HepG2 (cell line): ENCODE data around the gene TALDO1. TPM values are rescaled to one million over a fixed set of nuclear protein-coding genes. Genes with fewer than 3 reads are reported as not detected.

ENCODE experiments used
- AKAP8 ChIP-seq: sonication (generic); formaldehyde crosslinking; IDR thresholded peaks from 2 replicates; pipeline ENCODE4 v1.5.1; 2020; ENCODE audit warnings: mild to moderate bottlenecking, missing genetic modification reagents
- ESRRA ChIP-seq: sonication (generic); formaldehyde crosslinking; IDR thresholded peaks from 2 replicates; pipeline ENCODE4 v1.5.1; 2020; ENCODE audit warnings: mild to moderate bottlenecking, low read depth, missing genetic modification reagents
- HNF4G ChIP-seq, 2 experiments: sonication (generic) in 1 of 2; formaldehyde crosslinking in 1 of 2; IDR thresholded peaks; 2 replicates each; pipeline versions ENCODE4 v1.4.0 to v1.6.1; 2011 to 2020; ENCODE audit warnings: borderline replicate concordance in 2 of 2, low read depth in 2 of 2, mild to moderate bottlenecking in 2 of 2, low read length in 1 of 2, missing genetic modification reagents in 1 of 2, moderate library complexity in 1 of 2
- HNRNPL ChIP-seq: fragments of 200-400 bp; formaldehyde crosslinking; IDR thresholded peaks from 2 replicates; pipeline ENCODE4 v1.6.1; 2017; ENCODE audit warnings: mild to moderate bottlenecking, low read depth, low read length
- LCORL ChIP-seq, 2 experiments: fragments of 450-650 bp in 1 of 2; sonication (generic) in 1 of 2; formaldehyde crosslinking in 1 of 2; IDR thresholded peaks; 2 replicates each; pipeline versions ENCODE4 v1.5.0 to v1.6.1; 2017 to 2020; ENCODE audit warnings: antibody characterized with exemption in 1 of 2, missing genetic modification reagents in 1 of 2
- MTA1 ChIP-seq: sonication (generic); formaldehyde crosslinking; IDR thresholded peaks from 2 replicates; pipeline ENCODE4 v1.4.0; 2020; ENCODE audit warnings: missing genetic modification reagents, mild to moderate bottlenecking, borderline replicate concordance
- NR2C2 ChIP-seq: sonication (generic); formaldehyde crosslinking; IDR thresholded peaks from 2 replicates; pipeline ENCODE4 v1.4.0; 2020; ENCODE audit warnings: missing genetic modification reagents, mild to moderate bottlenecking, moderate library complexity, borderline replicate concordance
- NR2F2 ChIP-seq: IDR thresholded peaks from 2 replicates; pipeline ENCODE4 v1.6.1; 2012; ENCODE audit warnings: low read depth, inconsistent platforms, borderline replicate concordance
- PHF20 ChIP-seq: sonication (generic); formaldehyde crosslinking; IDR thresholded peaks from 2 replicates; pipeline ENCODE4 v1.5.0; 2020; ENCODE audit warnings: mild to moderate bottlenecking, missing genetic modification reagents
- SNAPC4 ChIP-seq: sonication (generic); formaldehyde crosslinking; IDR thresholded peaks from 2 replicates; pipeline ENCODE4 v1.4.0; 2020; ENCODE audit warnings: mild to moderate bottlenecking, missing genetic modification reagents
- ZC3H13 ChIP-seq: sonication (generic); formaldehyde crosslinking; IDR thresholded peaks from 2 replicates; pipeline ENCODE4 v1.8.1; 2023; ENCODE audit warnings: mild to moderate bottlenecking, missing genetic modification reagents, moderate library complexity
- ZFP36 ChIP-seq: fragments of 150-350 bp; IDR thresholded peaks from 2 replicates; pipeline ENCODE4 v1.6.1; 2018; ENCODE audit warnings: borderline replicate concordance, low read length, low read depth; ENCODE audit not compliant: partially characterized antibody
- ZNF205 ChIP-seq: IDR thresholded peaks from 2 replicates; pipeline ENCODE4 v1.6.1; 2018; ENCODE audit warnings: missing biosample characterization, missing genetic modification reagents
- ZNF224 ChIP-seq: sonication (generic); formaldehyde crosslinking; IDR thresholded peaks from 2 replicates; pipeline ENCODE4 v1.5.0; 2020; ENCODE audit warnings: mild to moderate bottlenecking, missing genetic modification reagents
- ZNF235 ChIP-seq: sonication (generic); formaldehyde crosslinking; IDR thresholded peaks from 2 replicates; pipeline ENCODE4 v1.8.1; 2023; ENCODE audit warnings: mild to moderate bottlenecking, missing genetic modification reagents, borderline replicate concordance
- ZNF431 ChIP-seq: sonication (generic); formaldehyde crosslinking; IDR thresholded peaks from 2 replicates; pipeline ENCODE4 v1.9.0; 2022; ENCODE audit warnings: missing genetic modification reagents, low read depth, mild to moderate bottlenecking, borderline replicate concordance
- polyA plus RNA-seq, 8 experiments: library from polyadenylated mRNA; depleted of rRNA in 3 of 8; stranded (reverse) in 7 of 8; unstranded in 1 of 8; fragments of >200 nt; fragmentation: Illumina TruSeq in 4 of 8; extraction: Trizol in 4 of 8; gene quantifications; 2 replicates each; pipeline versions ENCODE4 v1.2.1 to v1.2.3, GENCODE V29; 2011 to 2016; ENCODE audit warnings: low read depth in 4 of 8, missing spikeins in 1 of 8, mixed read lengths in 1 of 8; ENCODE audit not compliant: insufficient read depth in 1 of 8
- total RNA-seq, 5 experiments: library from RNA; depleted of rRNA; stranded (reverse); fragments of >200 nt; fragmentation: Illumina TruSeq; extraction: Trizol; gene quantifications; 2 replicates each; pipeline ENCODE4 v1.2.3, GENCODE V29; 2016; ENCODE audit warnings: low read depth in 1 of 5
- TF ChIP-seq, protein P1 (sequence below): sonication (generic); formaldehyde crosslinking; IDR thresholded peaks from 2 replicates; pipeline ENCODE4 v1.5.0; 2020; ENCODE audit warnings: mild to moderate bottlenecking, missing genetic modification reagents, borderline replicate concordance
- TF ChIP-seq, protein P2 (sequence below): sonication (generic); formaldehyde crosslinking; IDR thresholded peaks from 2 replicates; pipeline ENCODE4 v1.8.0; 2022; ENCODE audit warnings: low read depth, missing genetic modification reagents
- TF ChIP-seq, protein P3 (sequence below): sonication (generic); formaldehyde crosslinking; IDR thresholded peaks from 2 replicates; pipeline ENCODE4 v1.4.0; 2020; ENCODE audit warnings: mild to moderate bottlenecking, missing genetic modification reagents

TALDO1 gene
- total and polyA plus RNA-seq, 2 of the 13 experiments (the other 11 are each of a cell fraction or from before 2014, with no cell fraction given): 107 to 240 TPM

GRCh38 chr11:796565-797295 is 49.5 kb downstream of the TALDO1 start (continued):
- TF ChIP-seq SNAPC4 (0 out of 2 replicates have a peak, but pooled peaks have one; percentile 65), NR2C2 (CRISPR knock-in tag) (peak; percentile 89), ZNF431 (CRISPR knock-in tag) (no peak), PHF20 (no peak), ZC3H13 (CRISPR knock-in tag) (no peak), NR2F2 (peak; percentile 19; the same call in 1 of the 2 replicates), ESRRA (CRISPR knock-in tag) (peak; percentile 33; the same call in 1 of the 2 replicates), LCORL (IDR thresholded peaks at IDR 0.05) (no peak), LCORL (CRISPR knock-in tag; IDR thresholded peaks at IDR 0.05) (0 out of 2 replicates have a peak, but pooled peaks have one; percentile 11), HNF4G (IDR thresholded peaks at IDR 0.05; ENCODE audit: borderline replicate concordance, low read depth, low read length) (peak; percentile 13; the same call in 1 of the 2 replicates), HNF4G (CRISPR knock-in tag; IDR thresholded peaks at IDR 0.05; ENCODE audit: borderline replicate concordance, low read depth) (no peak), HNRNPL (peak; percentile 89), ZNF205 (CRISPR knock-in tag) (no peak), ZNF235 (CRISPR knock-in tag) (peak; percentile 59; the same call in 1 of the 2 replicates), MTA1 (CRISPR knock-in tag) (peak; percentile 31), ZFP36 (no peak), ZNF224 (CRISPR knock-in tag) (no peak), AKAP8 (CRISPR knock-in tag) (no peak)
- TF ChIP-seq, protein P1, sequence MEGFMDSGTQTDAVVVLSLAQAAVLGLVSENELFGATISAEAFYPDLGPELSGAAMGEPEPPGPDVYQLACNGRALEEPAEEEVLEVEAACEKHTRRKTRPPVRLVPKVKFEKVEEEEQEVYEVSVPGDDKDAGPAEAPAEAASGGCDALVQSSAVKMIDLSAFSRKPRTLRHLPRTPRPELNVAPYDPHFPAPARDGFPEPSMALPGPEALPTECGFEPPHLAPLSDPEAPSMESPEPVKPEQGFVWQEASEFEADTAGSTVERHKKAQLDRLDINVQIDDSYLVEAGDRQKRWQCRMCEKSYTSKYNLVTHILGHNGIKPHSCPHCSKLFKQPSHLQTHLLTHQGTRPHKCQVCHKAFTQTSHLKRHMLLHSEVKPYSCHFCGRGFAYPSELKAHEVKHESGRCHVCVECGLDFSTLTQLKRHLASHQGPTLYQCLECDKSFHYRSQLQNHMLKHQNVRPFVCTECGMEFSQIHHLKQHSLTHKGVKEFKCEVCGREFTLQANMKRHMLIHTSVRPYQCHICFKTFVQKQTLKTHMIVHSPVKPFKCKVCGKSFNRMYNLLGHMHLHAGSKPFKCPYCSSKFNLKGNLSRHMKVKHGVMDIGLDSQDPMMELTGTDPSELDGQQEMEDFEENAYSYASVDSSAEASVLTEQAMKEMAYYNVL (CRISPR knock-in tag): peak; percentile 77
- TF ChIP-seq, protein P2, sequence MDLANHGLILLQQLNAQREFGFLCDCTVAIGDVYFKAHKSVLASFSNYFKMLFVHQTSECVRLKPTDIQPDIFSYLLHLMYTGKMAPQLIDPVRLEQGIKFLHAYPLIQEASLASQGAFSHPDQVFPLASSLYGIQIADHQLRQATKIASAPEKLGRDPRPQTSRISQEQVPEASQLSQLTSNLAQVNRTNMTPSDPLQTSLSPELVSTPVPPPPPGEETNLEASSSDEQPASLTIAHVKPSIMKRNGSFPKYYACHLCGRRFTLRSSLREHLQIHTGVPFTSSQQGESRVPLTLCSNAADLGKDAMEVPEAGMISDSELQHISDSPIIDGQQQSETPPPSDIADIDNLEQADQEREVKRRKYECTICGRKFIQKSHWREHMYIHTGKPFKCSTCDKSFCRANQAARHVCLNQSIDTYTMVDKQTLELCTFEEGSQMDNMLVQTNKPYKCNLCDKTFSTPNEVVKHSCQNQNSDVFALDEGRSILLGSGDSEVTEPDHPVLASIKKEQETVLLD (CRISPR knock-in tag): no peak
- TF ChIP-seq, protein P3, sequence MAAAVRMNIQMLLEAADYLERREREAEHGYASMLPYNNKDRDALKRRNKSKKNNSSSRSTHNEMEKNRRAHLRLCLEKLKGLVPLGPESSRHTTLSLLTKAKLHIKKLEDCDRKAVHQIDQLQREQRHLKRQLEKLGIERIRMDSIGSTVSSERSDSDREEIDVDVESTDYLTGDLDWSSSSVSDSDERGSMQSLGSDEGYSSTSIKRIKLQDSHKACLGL (CRISPR knock-in tag): peak; percentile 3; the same call in 1 of the 2 replicates
